Mesothelial cell of epicardium (in vitro differentiated cells): ENCODE data around the gene AMPH. TPM values are rescaled to one million over a fixed set of nuclear protein-coding genes. Genes with fewer than 3 reads are reported as not detected.

ENCODE experiments used
- DNase-seq, 2 experiments: peaks; one replicate each; pipeline ENCODE4 v3.0.0; 2021; ENCODE audit warnings: low spot score in 2 of 2; ENCODE audit not compliant: unreplicated experiment in 2 of 2
- H3K27ac Mint-ChIP-seq: 2 replicates; pipeline ENCODE4 v1.8.0; 2021; ENCODE audit warnings: mixed read lengths
- H3K27me3 Mint-ChIP-seq: 2 replicates; pipeline ENCODE4 v1.8.0; 2021; ENCODE audit warnings: low read depth, mixed read lengths
- H3K36me3 Mint-ChIP-seq: 2 replicates; pipeline ENCODE4 v1.8.0; 2021; ENCODE audit warnings: mixed read lengths
- H3K4me1 Mint-ChIP-seq: 2 replicates; pipeline ENCODE4 v1.8.0; 2021; ENCODE audit warnings: mixed read lengths
- H3K4me3 Mint-ChIP-seq: 2 replicates; pipeline ENCODE4 v1.8.0; 2021; ENCODE audit warnings: mild to moderate bottlenecking, moderate library complexity, mixed read lengths
- H3K9me3 Mint-ChIP-seq: 2 replicates; pipeline ENCODE4 v1.8.0; 2021; ENCODE audit warnings: mixed read lengths
- total RNA-seq: library from RNA; stranded (reverse); gene quantifications from 3 replicates; pipeline ENCODE4 v1.2.1, GENCODE V29; 2021
- TF ChIP-seq, protein P1 (sequence below): fragments of 200-600 bp; sonication (generic); IDR thresholded peaks from one replicate; pipeline ENCODE4 v1.5.0; 2021; ENCODE audit warnings: antibody characterized with exemption; ENCODE audit not compliant: unreplicated experiment

The AMPH gene
- total RNA-seq, 1 donor from 2014 or later = 2.4 TPM

DNA sequence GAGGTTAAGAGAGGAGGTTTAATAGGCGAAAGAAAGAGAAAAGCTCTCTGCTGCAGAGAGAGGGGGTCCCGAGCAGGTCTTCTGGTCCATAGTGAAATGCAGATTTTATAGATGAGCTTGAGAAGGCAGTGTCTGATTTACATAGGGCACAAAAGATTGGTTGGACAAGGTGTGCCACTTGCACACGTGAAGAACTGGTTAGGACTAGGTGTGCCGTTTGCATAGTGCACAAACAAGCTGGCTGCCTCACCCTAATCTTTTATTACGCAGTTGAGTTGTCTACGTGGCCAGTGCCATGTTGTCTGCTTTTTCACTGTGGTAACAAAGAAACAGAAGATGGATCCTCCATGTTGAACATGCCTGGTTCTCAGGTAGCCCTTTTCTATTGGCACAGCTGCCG, 82.6 kb downstream of the AMPH start:
- TF ChIP-seq, protein P1, sequence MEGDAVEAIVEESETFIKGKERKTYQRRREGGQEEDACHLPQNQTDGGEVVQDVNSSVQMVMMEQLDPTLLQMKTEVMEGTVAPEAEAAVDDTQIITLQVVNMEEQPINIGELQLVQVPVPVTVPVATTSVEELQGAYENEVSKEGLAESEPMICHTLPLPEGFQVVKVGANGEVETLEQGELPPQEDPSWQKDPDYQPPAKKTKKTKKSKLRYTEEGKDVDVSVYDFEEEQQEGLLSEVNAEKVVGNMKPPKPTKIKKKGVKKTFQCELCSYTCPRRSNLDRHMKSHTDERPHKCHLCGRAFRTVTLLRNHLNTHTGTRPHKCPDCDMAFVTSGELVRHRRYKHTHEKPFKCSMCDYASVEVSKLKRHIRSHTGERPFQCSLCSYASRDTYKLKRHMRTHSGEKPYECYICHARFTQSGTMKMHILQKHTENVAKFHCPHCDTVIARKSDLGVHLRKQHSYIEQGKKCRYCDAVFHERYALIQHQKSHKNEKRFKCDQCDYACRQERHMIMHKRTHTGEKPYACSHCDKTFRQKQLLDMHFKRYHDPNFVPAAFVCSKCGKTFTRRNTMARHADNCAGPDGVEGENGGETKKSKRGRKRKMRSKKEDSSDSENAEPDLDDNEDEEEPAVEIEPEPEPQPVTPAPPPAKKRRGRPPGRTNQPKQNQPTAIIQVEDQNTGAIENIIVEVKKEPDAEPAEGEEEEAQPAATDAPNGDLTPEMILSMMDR = no peak
- no peaks in the 10 kb centered on the region for H3K4me1 Mint-ChIP-seq
- no peak for DNase-seq
- H3K9me3 Mint-ChIP-seq = no peaks in the 10 kb centered on the region
- no peaks in the 10 kb centered on the region for H3K36me3 Mint-ChIP-seq
- H3K27me3 Mint-ChIP-seq = peaks cover 55% of the 10 kb centered on the region
- no peak overlapping the region for H3K27ac Mint-ChIP-seq
- no peak overlapping the region for H3K4me3 Mint-ChIP-seq

DNA sequence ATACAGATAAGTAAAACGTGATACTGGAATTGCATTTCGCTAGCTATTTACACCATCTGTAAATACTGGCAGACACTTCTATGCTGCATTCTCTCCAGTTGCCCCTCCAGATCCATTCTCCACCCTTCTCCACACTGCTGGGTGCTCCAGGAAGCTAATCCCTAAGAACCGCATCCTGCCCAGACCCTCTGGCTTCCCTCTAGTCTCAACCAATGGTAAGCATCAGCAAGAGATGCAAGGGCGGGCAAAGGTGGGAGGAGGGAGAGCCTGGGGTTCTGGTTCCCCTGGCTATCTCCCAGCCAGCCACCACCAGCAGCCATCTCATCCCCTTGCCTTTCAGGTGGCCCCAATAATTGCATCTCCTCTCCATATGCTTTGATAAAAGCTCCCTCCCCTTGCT, 84.4 kb downstream of the AMPH start:
- TF ChIP-seq, protein P1 = no peak
- H3K9me3 Mint-ChIP-seq = no peaks in the 10 kb centered on the region
- no peak overlapping the region for H3K4me3 Mint-ChIP-seq
- no peaks in the 10 kb centered on the region for H3K36me3 Mint-ChIP-seq
- H3K27me3 Mint-ChIP-seq = peaks cover 60% of the 10 kb centered on the region
- no peak for DNase-seq
- H3K27ac Mint-ChIP-seq = no peak overlapping the region
- H3K4me1 Mint-ChIP-seq = no peaks in the 10 kb centered on the region

DNA sequence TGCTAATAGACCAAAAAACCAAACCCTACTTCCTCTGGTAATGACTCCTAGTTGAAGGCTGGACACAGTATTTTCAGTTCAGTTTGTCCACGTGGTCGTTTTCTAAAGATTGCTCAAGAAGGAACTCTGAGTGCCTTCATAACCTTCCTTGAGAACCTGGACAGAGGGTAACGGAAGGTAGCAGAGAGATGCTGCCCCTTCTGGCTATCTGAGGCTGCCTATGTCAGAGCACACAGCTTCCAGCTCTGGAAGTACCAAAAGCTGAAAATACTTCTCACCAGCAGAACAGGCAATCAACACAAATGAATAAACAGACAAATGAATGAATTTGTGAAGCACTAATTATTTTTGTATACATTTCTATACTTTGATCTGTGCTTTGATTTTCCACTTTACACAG, 85.2 kb downstream of the AMPH start:
- Mint-ChIP-seq H3K4me1 (no peaks in the 10 kb centered on the region), H3K36me3 (no peaks in the 10 kb centered on the region), H3K27ac (no peak overlapping the region), H3K27me3 (peaks cover 54% of the 10 kb centered on the region), H3K9me3 (no peaks in the 10 kb centered on the region), H3K4me3 (no peak overlapping the region)
- TF ChIP-seq, protein P1 = no peak
- no peak for DNase-seq

DNA sequence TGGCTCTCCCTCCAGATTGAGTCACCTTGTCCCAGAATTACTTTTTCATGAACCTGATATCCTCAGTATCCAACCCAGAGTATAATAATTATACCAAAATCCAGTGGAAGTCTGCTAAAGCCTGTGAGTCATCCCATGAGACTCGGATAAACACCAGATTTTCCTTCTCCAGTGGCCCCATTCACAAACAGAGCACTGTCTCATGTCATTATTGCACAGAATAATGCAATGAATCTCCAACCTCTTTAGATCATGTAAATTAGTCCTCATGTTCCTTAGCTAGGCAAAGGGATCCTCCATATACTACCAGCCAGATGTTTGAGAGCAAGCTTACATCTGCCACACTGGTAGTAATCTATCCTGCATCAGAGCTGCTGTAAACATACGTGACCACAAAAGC, 89.0 kb downstream of the AMPH start:
- Mint-ChIP-seq H3K27me3 (peaks cover 45% of the 10 kb centered on the region), H3K4me1 (no peaks in the 10 kb centered on the region), H3K9me3 (no peaks in the 10 kb centered on the region), H3K27ac (no peak overlapping the region), H3K4me3 (no peak overlapping the region), H3K36me3 (no peaks in the 10 kb centered on the region)
- TF ChIP-seq, protein P1 = no peak
- no peak for DNase-seq

DNA sequence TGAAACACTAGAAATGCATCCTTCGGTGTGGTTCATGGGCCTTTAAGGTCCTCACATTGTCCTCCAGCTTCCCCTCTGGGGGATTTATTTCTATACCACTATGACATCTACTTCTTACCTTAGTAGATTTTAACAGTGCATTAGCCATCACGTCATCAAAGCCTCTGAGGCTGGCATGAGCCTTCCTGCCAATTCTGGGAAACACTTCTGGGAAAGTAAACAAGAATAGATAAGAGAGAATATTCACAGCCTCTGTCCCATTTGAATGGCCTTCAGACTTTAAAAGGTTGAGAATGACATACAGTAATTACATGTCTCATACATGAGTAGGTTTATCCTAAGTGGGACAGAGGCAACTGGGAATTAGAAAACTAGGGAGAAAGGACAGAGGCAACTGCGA, 89.7 kb downstream of the AMPH start:
- TF ChIP-seq, protein P1 = no peak
- Mint-ChIP-seq H3K36me3 (no peaks in the 10 kb centered on the region), H3K27me3 (peaks cover 40% of the 10 kb centered on the region), H3K9me3 (no peaks in the 10 kb centered on the region), H3K4me3 (no peak overlapping the region), H3K4me1 (no peaks in the 10 kb centered on the region), H3K27ac (no peak overlapping the region)
- no peak for DNase-seq

DNA sequence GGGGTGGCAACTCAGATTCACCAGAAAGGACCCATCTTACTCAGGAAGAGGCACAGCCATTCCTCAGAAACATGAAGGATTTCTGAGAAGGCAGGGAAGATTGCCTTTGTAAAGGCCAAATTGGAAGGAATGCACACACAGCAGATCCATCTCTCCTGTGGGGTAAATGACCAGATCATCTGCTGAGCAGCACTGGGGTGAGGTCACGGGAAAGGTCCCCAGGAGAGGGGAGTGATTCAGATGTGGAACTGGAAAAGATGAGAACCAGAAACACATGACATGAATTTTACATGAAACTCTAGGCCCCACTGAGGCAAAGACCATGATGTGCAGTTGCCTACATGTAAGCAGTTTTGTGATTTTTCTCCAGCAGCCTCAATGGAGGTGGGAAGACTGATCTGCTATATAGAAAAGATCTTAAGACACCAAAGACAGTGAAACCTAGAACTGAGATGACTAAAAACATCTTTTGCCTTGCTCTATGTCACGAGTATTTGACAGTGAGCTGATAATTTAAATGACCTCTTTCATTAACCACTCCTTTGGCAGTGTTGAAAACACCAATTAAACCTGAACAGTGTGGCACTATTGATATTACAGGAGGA, 91.6 kb downstream of the AMPH start:
- TF ChIP-seq, protein P1 = no peak

More for the DNA sequence above, 91.6 kb downstream of the AMPH start:
- DNase-seq = no peak
- peaks cover 33% of the 10 kb centered on the region for H3K27me3 Mint-ChIP-seq
- no peaks in the 10 kb centered on the region for H3K36me3 Mint-ChIP-seq
- H3K4me3 Mint-ChIP-seq = no peak overlapping the region
- H3K4me1 Mint-ChIP-seq = no peaks in the 10 kb centered on the region
- no peaks in the 10 kb centered on the region for H3K9me3 Mint-ChIP-seq
- H3K27ac Mint-ChIP-seq = no peak overlapping the region
